ENCODE data around the gene UGT3A2. TPM values are rescaled to one million over a fixed set of nuclear protein-coding genes. Genes with fewer than 3 reads are reported as not detected.

UGT3A2 gene
- total RNA-seq, 1 experiment from 2014 or later: 13.7 TPM

DNA sequence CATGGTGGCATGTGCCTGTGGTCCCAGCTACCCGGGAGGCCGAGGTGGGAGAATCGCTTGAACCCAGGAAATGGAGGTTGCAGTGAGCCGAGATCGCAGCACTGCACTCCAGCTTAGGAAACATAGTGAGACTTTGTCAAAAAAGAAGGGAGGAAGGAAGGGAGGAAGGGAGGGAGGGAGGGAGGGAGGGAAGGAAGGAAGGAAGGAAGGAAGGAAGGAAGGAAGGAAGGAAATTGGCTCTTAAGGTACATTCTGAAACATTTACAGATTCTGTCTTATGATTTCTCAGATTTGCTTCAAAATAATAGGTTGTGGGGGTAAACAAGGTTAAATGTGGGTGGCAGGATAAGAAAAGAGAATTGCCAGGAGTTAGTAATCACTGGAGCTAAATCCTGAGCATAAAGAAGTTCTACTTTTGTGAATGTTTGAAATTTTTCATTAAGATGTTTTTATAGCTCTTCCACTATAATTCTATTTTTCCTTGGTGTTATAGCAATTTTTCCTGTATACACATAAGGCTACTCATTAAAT is 2.1 kb upstream of the UGT3A2 start:
- H2BK5ac ChIP-seq (ENCODE audit: insufficient read length, low read length): no peak overlapping the region
- H3K56ac ChIP-seq (ENCODE audit: insufficient read length, low read depth, low read length): no peak overlapping the region
- H3K23me2 ChIP-seq (ENCODE audit: insufficient read length, low read depth, low read length, poor library complexity, severe bottlenecking): peaks cover 5% of the 10 kb centered on the region
- H3K27me3 Mint-ChIP-seq (ENCODE audit: low read depth): peaks cover 24% of the 10 kb centered on the region
- no peaks in the 10 kb centered on the region for H3K79me2 ChIP-seq (ENCODE audit: insufficient read depth, low read length)
- no peak overlapping the region for H4K5ac ChIP-seq (ENCODE audit: insufficient read length, low read depth, low read length)
- H3K9me3 ChIP-seq (ENCODE audit: control insufficient read depth, low read depth, low read length): no peaks in the 10 kb centered on the region
- H3K4ac ChIP-seq (ENCODE audit: low read depth, low read length): no peak overlapping the region
- no peaks in the 10 kb centered on the region; a peak in 1 of 5 replicates for H3K9me3 Mint-ChIP-seq
- H3K4me2 ChIP-seq (ENCODE audit: insufficient read depth, insufficient read length, low read length): no peak overlapping the region
- H3K4me3 Mint-ChIP-seq: no peak overlapping the region
- no peak overlapping the region for H3T11ph ChIP-seq (ENCODE audit: low read length)
- no peak overlapping the region for H2AFZ ChIP-seq (ENCODE audit: low read length)
- H4K20me1 ChIP-seq (ENCODE audit: control insufficient read depth, insufficient read depth, insufficient read length): no peaks in the 10 kb centered on the region
- no peak overlapping the region for H2BK12ac ChIP-seq (ENCODE audit: insufficient read length, low read depth, low read length)
- H3K23ac ChIP-seq (ENCODE audit: insufficient read length, low read depth, low read length): no peak overlapping the region
- H2BK120ac ChIP-seq (ENCODE audit: low read depth, low read length, poor library complexity, severe bottlenecking): no peak overlapping the region
- no peak overlapping the region for H3K14ac ChIP-seq (ENCODE audit: insufficient read depth, low read length)
- no peak for DNase-seq
- H3K27ac Mint-ChIP-seq: no peak overlapping the region
- no peak overlapping the region for H3K9ac ChIP-seq (ENCODE audit: extremely low read depth, insufficient read length, low read length)
- H3K27me3 ChIP-seq (ENCODE audit: insufficient read depth, low read length): no peaks in the 10 kb centered on the region
- H2BK15ac ChIP-seq (ENCODE audit: low read depth, low read length): no peak overlapping the region
- peaks cover under 1 to 6% (median 3%) of the 10 kb centered on the region in 3 experiments; a peak in 4 of 7 replicates for H3K36me3 Mint-ChIP-seq (ENCODE audit: insufficient read depth in 1 of 3, low read depth in 3 of 3)
- TF ChIP-seq, protein P1, sequence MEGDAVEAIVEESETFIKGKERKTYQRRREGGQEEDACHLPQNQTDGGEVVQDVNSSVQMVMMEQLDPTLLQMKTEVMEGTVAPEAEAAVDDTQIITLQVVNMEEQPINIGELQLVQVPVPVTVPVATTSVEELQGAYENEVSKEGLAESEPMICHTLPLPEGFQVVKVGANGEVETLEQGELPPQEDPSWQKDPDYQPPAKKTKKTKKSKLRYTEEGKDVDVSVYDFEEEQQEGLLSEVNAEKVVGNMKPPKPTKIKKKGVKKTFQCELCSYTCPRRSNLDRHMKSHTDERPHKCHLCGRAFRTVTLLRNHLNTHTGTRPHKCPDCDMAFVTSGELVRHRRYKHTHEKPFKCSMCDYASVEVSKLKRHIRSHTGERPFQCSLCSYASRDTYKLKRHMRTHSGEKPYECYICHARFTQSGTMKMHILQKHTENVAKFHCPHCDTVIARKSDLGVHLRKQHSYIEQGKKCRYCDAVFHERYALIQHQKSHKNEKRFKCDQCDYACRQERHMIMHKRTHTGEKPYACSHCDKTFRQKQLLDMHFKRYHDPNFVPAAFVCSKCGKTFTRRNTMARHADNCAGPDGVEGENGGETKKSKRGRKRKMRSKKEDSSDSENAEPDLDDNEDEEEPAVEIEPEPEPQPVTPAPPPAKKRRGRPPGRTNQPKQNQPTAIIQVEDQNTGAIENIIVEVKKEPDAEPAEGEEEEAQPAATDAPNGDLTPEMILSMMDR (conservative IDR thresholded peaks at IDR 0.05): no peak
- peaks cover 21 to 25% of the 10 kb centered on the region in 2 experiments for H3K4me1 Mint-ChIP-seq
- no CpG with 5 or more reads among the region's 5 CpGs for WGBS (ENCODE audit: extremely low coverage, insufficient read length, low lambda C conversion rate)
- no peaks in the 10 kb centered on the region for H3K79me1 ChIP-seq (ENCODE audit: insufficient read depth, low read depth, low read length, poor library complexity, severe bottlenecking)
- H4K91ac ChIP-seq (ENCODE audit: insufficient read length, low read depth, low read length): no peak overlapping the region
- H3K4me1 ChIP-seq (ENCODE audit: insufficient read depth, low read length): no peaks in the 10 kb centered on the region
- H2BK20ac ChIP-seq (ENCODE audit: low read depth, low read length, poor library complexity, severe bottlenecking): no peak overlapping the region
- H4K8ac ChIP-seq (replicated peaks; ENCODE audit: insufficient read length, low read depth, low read length): no peak overlapping the region
- H3K18ac ChIP-seq (ENCODE audit: insufficient read length, low read depth, low read length): no peak overlapping the region
- no peak overlapping the region for H2AK5ac ChIP-seq (ENCODE audit: insufficient read length, low read length)
- no peak overlapping the region for H3K27ac ChIP-seq (ENCODE audit: insufficient read length, low read depth, low read length)

Measured in H9 (cell line).